Activated B cell treated with CpG ODN at 0.5 μM for 24 hours (primary cell): ENCODE results near the gene EIF3B. TPM values are rescaled to one million over a fixed set of nuclear protein-coding genes. Genes with fewer than 3 reads are reported as not detected.

Experiments used
- ATAC-seq: fragments of 200-7000 bp; cut with Tn5 transposase; one replicate; pipeline ENCODE4 v1.10.0; 2021; ENCODE audit warnings: low read depth, mild to moderate bottlenecking, moderate library complexity
- CTCF ChIA-PET: fragments of 350-600 bp; sonication (Branson Sonifier 250); formaldehyde crosslinking; loops from one replicate; lab custom pipeline; 2021; ENCODE audit warnings: antibody characterized with exemption; lab: Charles Lee
- POLR2A ChIA-PET: fragments of 350-600 bp; sonication (Branson Sonifier 250); formaldehyde crosslinking; loops from one replicate; lab custom pipeline; 2021; ENCODE audit warnings: antibody characterized with exemption; lab: Charles Lee
- DNase-seq: peaks from one replicate; pipeline ENCODE4 v3.0.0; 2022
- H3K27ac Mint-ChIP-seq: one replicate; pipeline ENCODE4 v1.8.0; 2020; ENCODE audit warnings: mixed read lengths
- H3K27me3 Mint-ChIP-seq: one replicate; pipeline ENCODE4 v1.8.0; 2021; ENCODE audit warnings: mixed read lengths
- H3K36me3 Mint-ChIP-seq: one replicate; pipeline ENCODE4 v1.8.0; 2021; ENCODE audit warnings: low read depth, mixed read lengths
- H3K4me1 Mint-ChIP-seq: one replicate; pipeline ENCODE4 v1.8.0; 2021; ENCODE audit warnings: mixed read lengths
- H3K4me3 Mint-ChIP-seq: one replicate; pipeline ENCODE4 v1.8.0; 2020; ENCODE audit warnings: mild to moderate bottlenecking, mixed read lengths
- H3K9me3 Mint-ChIP-seq: one replicate; pipeline ENCODE4 v1.8.0; 2020; ENCODE audit warnings: mixed read lengths
- CTCF ChIP-seq: fragments of 200-600 bp; IDR thresholded peaks from one replicate; pipeline ENCODE4 v1.8.0; 2022; ENCODE audit warnings: antibody characterized with exemption, mild to moderate bottlenecking
- intact Hi-C: fragments of 100-400 bp; cut with micrococcal nuclease; formaldehyde crosslinking; loops from one replicate; pipeline ENCODE4 v1.15.1; 2024
- total RNA-seq: library from RNA; stranded (reverse); gene quantifications from 2 replicates; pipeline ENCODE4 v1.2.3, GENCODE V29; 2022

Gene EIF3B
- total RNA-seq, 1 donor from 2014 or later = 198 TPM

DNA sequence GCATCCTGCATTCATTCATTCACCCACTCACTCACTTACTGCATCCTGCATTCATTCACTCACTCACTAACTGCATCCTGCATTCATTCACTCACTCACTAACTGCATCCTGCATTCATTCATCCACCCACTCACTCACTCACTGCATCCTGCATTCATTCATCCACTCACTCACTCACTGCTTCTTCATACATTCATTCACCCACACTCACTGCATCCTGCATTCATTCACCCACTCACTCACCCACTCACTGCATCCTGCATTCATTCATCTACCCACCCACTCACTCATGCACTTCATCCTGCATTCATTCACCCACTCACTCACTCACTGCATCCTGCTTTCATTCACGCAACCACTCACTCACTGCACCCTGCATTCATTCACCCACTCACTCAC is 38.8 kb upstream of the EIF3B start:
- peaks cover 36% of the 10 kb centered on the region for H3K4me1 Mint-ChIP-seq
- H3K4me3 Mint-ChIP-seq = no peak overlapping the region
- intact Hi-C loops = loop anchor here (10.0 kb wide), 1 partner anchor 1291 kb away; no protein-coding TSS in a partner anchor
- CTCF ChIA-PET = no interaction called here
- TF ChIP-seq CTCF = no peak
- no peaks in the 10 kb centered on the region for H3K27me3 Mint-ChIP-seq
- DNase-seq = no peak
- peaks cover 21% of the 10 kb centered on the region for H3K36me3 Mint-ChIP-seq
- POLR2A ChIA-PET = no interaction called here
- no peak overlapping the region for H3K27ac Mint-ChIP-seq
- no peaks in the 10 kb centered on the region for H3K9me3 Mint-ChIP-seq
- no peak for ATAC-seq

DNA sequence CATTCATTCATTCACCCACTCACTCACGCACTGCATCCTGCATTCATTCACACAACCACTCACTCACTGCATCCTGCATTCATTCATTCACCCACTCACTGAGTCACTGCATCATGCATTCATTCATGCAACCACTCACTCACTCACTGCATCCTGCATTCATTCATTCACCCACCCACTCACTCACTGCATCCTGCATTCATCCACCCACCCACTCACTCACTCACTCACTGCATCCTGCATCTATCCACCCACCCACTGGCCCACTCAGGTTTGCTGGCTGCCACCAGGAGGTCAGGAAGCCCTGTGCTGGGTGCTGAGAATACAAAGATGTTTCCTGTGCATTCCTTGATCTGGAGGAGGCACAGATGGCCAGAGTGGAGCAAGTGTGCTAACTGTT is 38.0 kb upstream of the EIF3B start:
- no peak for TF ChIP-seq CTCF
- Mint-ChIP-seq H3K4me3 (no peak overlapping the region), H3K9me3 (no peaks in the 10 kb centered on the region), H3K27ac (no peak overlapping the region), H3K4me1 (peaks cover 28% of the 10 kb centered on the region), H3K36me3 (peaks cover 14% of the 10 kb centered on the region), H3K27me3 (no peaks in the 10 kb centered on the region)
- no peak for DNase-seq
- ChIA-PET POLR2A (no interaction called here), CTCF (no interaction called here)
- intact Hi-C loops = loop anchor here (10.0 kb wide), 1 partner anchor 1292 kb away; no protein-coding TSS in a partner anchor
- ATAC-seq = no peak

GRCh38 chr7:2317556-2318293 is 36.9 kb upstream of the EIF3B start:
- DNase-seq (no peak), ATAC-seq (no peak)
- peaks cover 16% of the 10 kb centered on the region for H3K4me1 Mint-ChIP-seq
- H3K27ac Mint-ChIP-seq = no peak overlapping the region
- H3K27me3 Mint-ChIP-seq = no peaks in the 10 kb centered on the region
- H3K9me3 Mint-ChIP-seq = no peaks in the 10 kb centered on the region
- H3K36me3 Mint-ChIP-seq = peaks cover 5% of the 10 kb centered on the region
- ChIA-PET CTCF (no interaction called here), POLR2A (interaction anchor here (0.7 to 1.5 kb wide), 4 partner anchors 29 to 1314 kb away, joined by 3 to 9 read pairs (median 4); no protein-coding TSS in a partner anchor)
- TF ChIP-seq CTCF = no peak
- intact Hi-C loops = loop anchor here (10.0 kb wide), 1 partner anchor 1293 kb away; no protein-coding TSS in a partner anchor
- H3K4me3 Mint-ChIP-seq = no peak overlapping the region

- Mint-ChIP-seq H3K27ac (no peak overlapping the region), H3K4me1 (peaks cover 14% of the 10 kb centered on the region), H3K4me3 (no peak overlapping the region), H3K36me3 (no peaks in the 10 kb centered on the region), H3K27me3 (no peaks in the 10 kb centered on the region), H3K9me3 (no peaks in the 10 kb centered on the region)
- DNase-seq (no peak), ATAC-seq (no peak)
- ChIA-PET CTCF (interaction anchor here (1.5 kb wide), 1 partner anchor 27 kb away, joined by 3 read pairs; no protein-coding TSS in a partner anchor), POLR2A (no interaction called here)
- intact Hi-C loops = no loop called here
- TF ChIP-seq CTCF = no peak
Measured at GRCh38 chr7:2321020-2321419, 33.6 kb upstream of the EIF3B start.

DNA sequence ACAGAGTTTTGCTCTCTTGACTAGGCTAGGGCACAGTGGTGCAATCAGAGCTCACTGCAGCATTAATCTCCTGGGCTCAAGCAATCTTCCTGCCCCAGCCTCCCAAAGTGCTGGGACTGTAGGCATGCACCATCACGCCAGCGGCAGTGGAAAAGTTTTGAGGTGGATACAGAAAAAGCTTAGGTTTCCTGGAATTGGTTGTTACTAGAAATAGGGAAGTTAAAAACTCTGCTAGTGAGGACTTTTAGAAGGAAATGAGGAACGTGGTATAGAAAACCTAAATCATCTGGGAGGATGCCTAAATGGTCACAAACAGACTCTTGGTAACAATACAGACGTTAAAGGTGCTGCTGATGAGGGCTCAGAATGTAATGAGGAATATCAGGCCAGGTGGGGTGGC is 29.5 kb upstream of the EIF3B start:
- ChIA-PET CTCF (no interaction called here), POLR2A (interaction anchor here (1.2 kb wide), 1 partner anchor 12 kb away, joined by 3 read pairs; no protein-coding TSS in a partner anchor)
- Mint-ChIP-seq H3K9me3 (no peaks in the 10 kb centered on the region), H3K36me3 (no peaks in the 10 kb centered on the region), H3K4me3 (no peak overlapping the region), H3K4me1 (peaks cover 5% of the 10 kb centered on the region), H3K27me3 (no peaks in the 10 kb centered on the region), H3K27ac (no peak overlapping the region)
- intact Hi-C loops = no loop called here
- DNase-seq (no peak), ATAC-seq (no peak)
- no peak for TF ChIP-seq CTCF
